K562 (cell line): ENCODE data around the gene FGF22. TPM values are rescaled to one million over a fixed set of nuclear protein-coding genes. Genes with fewer than 3 reads are reported as not detected.

Experiments used
- ATAC-seq: fragments of 200-7000 bp; cut with Tn5 transposase; 3 replicates; pipeline ENCODE4 v1.9.1; 2020; ENCODE audit warnings: moderate library complexity
- BruUV-seq: library from RNA; stranded (reverse); fragments of 400-500 nt; replicated peaks from 2 replicates; lab custom pipeline; 2021; lab: Mats Ljungman, UMichigan
- CTCF ChIA-PET: fragments of 300-600 bp; formaldehyde crosslinking; extraction: SDS; loops from one replicate; lab custom pipeline; 2021; ENCODE audit warnings: low intra/inter-chr PET ratio; lab: Yijun Ruan, JAX
- POLR2A ChIA-PET: fragments of 300-600, 350-650 bp; sonication (Branson Sonifier 250); formaldehyde crosslinking; extraction: SDS; loops from one replicate; lab custom pipeline; 2021; ENCODE audit warnings: antibody characterized with exemption, inconsistent platforms; lab: Yijun Ruan, JAX
- DNase-seq, 4 experiments: peaks; one replicate each; pipeline versions ENCODE4 v3.0.0 to v3.0.0-alpha.2; 2011 to 2018; ENCODE audit warnings: low spot score in 3 of 4, mixed read lengths in 3 of 4; ENCODE audit errors: extremely low read depth in 1 of 4
- FAIRE-seq: peaks from 2 replicates; lab custom pipeline; 2011; peaks lifted over from hg19 to GRCh38; lab: Jason Lieb, UNC
- H2AFZ ChIP-seq: 2 replicates; pipeline ENCODE4 v1.6.0; 2011; ENCODE audit warnings: low read depth, low read length, control low read depth, inconsistent platforms
- H3K27ac ChIP-seq: fragments of 200-600 bp; 3 replicates; pipeline ENCODE4 v1.8.0; 2011; ENCODE audit warnings: low read depth, mild to moderate bottlenecking, control low read depth, inconsistent platforms, low read length, moderate library complexity, mixed read lengths; ENCODE audit errors: extremely low read depth
- H3K27me3 ChIP-seq, 2 experiments: fragments of 300-600 bp in 1 of 2; 2 replicates in 1 of 2; 3 replicates in 1 of 2; pipeline versions ENCODE4 v1.6.0 to v1.8.0; 2011; ENCODE audit warnings: inconsistent platforms in 2 of 2, low read length in 2 of 2, mild to moderate bottlenecking in 1 of 2, mixed read lengths in 1 of 2, moderate library complexity in 1 of 2; ENCODE audit not compliant: control insufficient read depth in 2 of 2, insufficient read depth in 2 of 2
- H3K36me3 ChIP-seq: fragments of 300-600 bp; 3 replicates; pipeline ENCODE4 v1.8.0; 2011; ENCODE audit warnings: mild to moderate bottlenecking, low read length, inconsistent platforms; ENCODE audit not compliant: control insufficient read depth, insufficient read depth
- H3K4me1 ChIP-seq, 2 experiments: fragments of 200-600 bp in 1 of 2; replicated peaks in 1 of 2; 2 replicates in 1 of 2; 3 replicates in 1 of 2; pipeline versions ENCODE4 v1.5.1 to v1.8.0; 2011; ENCODE audit warnings: inconsistent platforms in 2 of 2, low read length in 2 of 2, mild to moderate bottlenecking in 1 of 2, mixed read lengths in 1 of 2, moderate library complexity in 1 of 2; ENCODE audit not compliant: control insufficient read depth in 2 of 2, insufficient read depth in 2 of 2
- H3K4me2 ChIP-seq: 2 replicates; pipeline ENCODE4 v1.6.1; 2011; ENCODE audit warnings: low read length, control low read depth, inconsistent platforms, mixed read lengths; ENCODE audit not compliant: insufficient read depth
- H3K4me3 ChIP-seq: fragments of 200-600 bp; sonication (generic), shearing (Covaris generic); 2 replicates; pipeline ENCODE4 v1.5.1; 2016; ENCODE audit warnings: control low read depth, inconsistent platforms
- H3K79me2 ChIP-seq: fragments of 200-600 bp; 3 replicates; pipeline ENCODE4 v1.8.0; 2011; ENCODE audit warnings: low read length, inconsistent platforms; ENCODE audit not compliant: control insufficient read depth, insufficient read depth
- H3K9ac ChIP-seq, 2 experiments: 2 replicates each; pipeline versions ENCODE4 v1.6.0 to v1.6.1; 2011; ENCODE audit warnings: low read depth in 2 of 2, low read length in 2 of 2, control low read depth in 1 of 2, inconsistent platforms in 1 of 2, mild to moderate bottlenecking in 1 of 2, mixed read lengths in 1 of 2; ENCODE audit not compliant: insufficient read depth in 1 of 2
- H3K9me1 ChIP-seq: one replicate; pipeline ENCODE4 v1.6.0; 2011; ENCODE audit warnings: inconsistent platforms, mild to moderate bottlenecking, low read length, moderate library complexity; ENCODE audit not compliant: control insufficient read depth, insufficient read depth
- H3K9me3 ChIP-seq: replicated peaks from 2 replicates; pipeline ENCODE4 v1.5.1; 2011; ENCODE audit warnings: low read depth, low read length, inconsistent platforms; ENCODE audit not compliant: control insufficient read depth, insufficient read depth
- H4K20me1 ChIP-seq: replicated peaks from 2 replicates; pipeline ENCODE4 v1.6.1; 2011; ENCODE audit warnings: low read length, inconsistent platforms, mixed read lengths; ENCODE audit not compliant: control insufficient read depth, insufficient read depth
- CCAR2 ChIP-seq: fragments of 200-400 bp; formaldehyde crosslinking; IDR thresholded peaks from 2 replicates; pipeline ENCODE4 v1.6.1; 2017; ENCODE audit warnings: mild to moderate bottlenecking, low read depth, low read length
- EHMT2 ChIP-seq: fragments of 450-650 bp; IDR thresholded peaks from 2 replicates; pipeline ENCODE4 v1.6.1; 2018; ENCODE audit warnings: antibody characterized with exemption
- FIP1L1 ChIP-seq: fragments of 200-400 bp; formaldehyde crosslinking; IDR thresholded peaks from 2 replicates; pipeline ENCODE4 v1.6.1; 2018; ENCODE audit warnings: mild to moderate bottlenecking, low read depth, low read length; ENCODE audit not compliant: poor library complexity, severe bottlenecking
- WGBS: fragments of 100-300 bp; shearing (Covaris generic); methylation state at CpG from one replicate; pipeline ENCODE4 v1.1.6; 2016; ENCODE audit warnings: low coverage, mixed read lengths; ENCODE audit not compliant: insufficient coverage; ENCODE audit errors: missing lambda C conversion rate; 5-methylcytosine and 5-hydroxymethylcytosine counted together
- in situ Hi-C: fragments of 300-500 bp; cut with MboI; formaldehyde crosslinking; loops from 4 replicates; pipeline ENCODE4 v1.15.0; 2018; ENCODE audit warnings: inconsistent platforms, mixed read lengths
- intact Hi-C: fragments of 100-400 bp; cut with micrococcal nuclease; formaldehyde crosslinking; loops from 2 replicates; pipeline ENCODE4 v1.14.2; 2022
- polyA plus RNA-seq, 8 experiments: library from polyadenylated mRNA; depleted of rRNA in 4 of 8; stranded (reverse) in 5 of 8; unstranded in 3 of 8; fragments of >200 nt; fragmentation: Nextera tagmentation in 2 of 8; fragmentation: Illumina TruSeq in 1 of 8; extraction: Ambion mirVana in 2 of 8; extraction: Trizol in 1 of 8; gene quantifications; 2 replicates each; pipeline versions ENCODE4 v1.2.1 to v1.2.3, GENCODE V29; 2011 to 2014; ENCODE audit warnings: inconsistent platforms in 1 of 8, missing spikeins in 1 of 8
- total RNA-seq, 7 experiments: library from RNA; depleted of rRNA in 6 of 7; stranded (reverse); fragments of >200 nt in 6 of 7; fragmentation: Illumina TruSeq in 2 of 7; extraction: Trizol in 2 of 7; gene quantifications; 2 replicates each; pipeline versions ENCODE4 v1.2.1 to v1.2.3, GENCODE V29; 2011 to 2021; ENCODE audit warnings: low replicate concordance in 1 of 7
- TF ChIP-seq, protein P1 (sequence below): sonication (generic); formaldehyde crosslinking; IDR thresholded peaks from 2 replicates; pipeline ENCODE4 v1.8.1; 2023; ENCODE audit warnings: mild to moderate bottlenecking, missing genetic modification reagents
- TF ChIP-seq, protein P2 (sequence below): fragments of 150-350 bp; IDR thresholded peaks from 2 replicates; pipeline ENCODE4 v1.6.1; 2014; ENCODE audit warnings: low read depth, mild to moderate bottlenecking, low read length, borderline replicate concordance
- TF ChIP-seq, protein P3 (sequence below): fragments of 200-800 bp; sonication (Bioruptor generic); IDR thresholded peaks from 2 replicates; pipeline ENCODE4 v1.6.1; 2017; ENCODE audit warnings: missing genetic modification characterization, missing compliant biosample characterization
- TF ChIP-seq, protein P4 (sequence below): fragments of 250-450 bp; sonication (Bioruptor Pico); IDR thresholded peaks from 2 replicates; pipeline ENCODE4 v1.9.0; 2021; ENCODE audit warnings: mild to moderate bottlenecking, inconsistent platforms

Gene FGF22
- total and polyA plus RNA-seq, 9 of the 15 experiments (the other 6 are each of a cell fraction or from before 2014, with no cell fraction given), result 0.14 to 2.2 (median 0.86) TPM; not detected in 4

DNA sequence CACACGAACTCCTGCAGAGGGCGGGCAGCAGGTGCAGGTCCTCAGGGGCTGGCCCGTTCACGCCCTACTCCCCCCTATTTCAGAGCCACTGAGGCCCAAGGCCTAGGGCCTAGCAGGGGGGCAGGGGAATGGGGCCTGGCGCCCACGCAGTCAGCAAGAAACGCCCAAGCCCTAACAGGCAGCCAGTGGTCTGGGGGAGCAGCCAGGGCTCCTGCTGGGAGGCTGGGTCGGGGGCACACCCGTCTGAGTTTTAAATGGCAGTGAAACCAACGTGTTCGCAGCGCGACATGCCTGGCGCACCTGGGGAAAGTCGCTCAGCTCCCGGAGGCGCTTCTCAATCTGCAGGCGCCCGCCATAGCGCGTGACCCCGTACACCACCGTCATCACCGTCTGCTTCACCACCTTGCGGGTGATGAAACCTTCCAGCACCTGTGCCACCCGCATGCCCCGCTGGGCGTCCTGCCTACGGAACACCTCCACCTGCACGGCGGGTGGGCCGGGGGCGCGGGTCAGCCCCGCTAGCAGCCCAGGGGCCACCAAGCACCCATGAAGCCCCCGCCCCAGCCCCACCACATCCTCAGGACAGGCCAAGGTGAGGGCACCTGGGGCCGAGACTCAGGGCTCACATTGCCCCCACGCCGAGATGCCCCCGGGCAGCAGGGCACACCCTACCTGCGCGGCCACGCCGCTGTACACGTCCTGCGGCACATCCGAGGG is 20.2 kb upstream of the FGF22 start:
- Histone ChIP-seq H3K9me3 (no peaks in the 10 kb centered on the region; the same call in 1 of the 2 replicates), H3K9ac (no peak overlapping the region), H3K4me1 (peaks cover 0 to 13% of the 10 kb centered on the region in 2 experiments; a peak in 1 of 5 replicates), H3K9me1 (no peaks in the 10 kb centered on the region), H3K79me2 (no peaks in the 10 kb centered on the region), H3K4me2 (no peak overlapping the region), H2AFZ (no peak overlapping the region), H3K27me3 (no peaks in the 10 kb centered on the region)
- in situ Hi-C loops, result no loop called here
- no peak for ATAC-seq
- TF ChIP-seq, protein P1, sequence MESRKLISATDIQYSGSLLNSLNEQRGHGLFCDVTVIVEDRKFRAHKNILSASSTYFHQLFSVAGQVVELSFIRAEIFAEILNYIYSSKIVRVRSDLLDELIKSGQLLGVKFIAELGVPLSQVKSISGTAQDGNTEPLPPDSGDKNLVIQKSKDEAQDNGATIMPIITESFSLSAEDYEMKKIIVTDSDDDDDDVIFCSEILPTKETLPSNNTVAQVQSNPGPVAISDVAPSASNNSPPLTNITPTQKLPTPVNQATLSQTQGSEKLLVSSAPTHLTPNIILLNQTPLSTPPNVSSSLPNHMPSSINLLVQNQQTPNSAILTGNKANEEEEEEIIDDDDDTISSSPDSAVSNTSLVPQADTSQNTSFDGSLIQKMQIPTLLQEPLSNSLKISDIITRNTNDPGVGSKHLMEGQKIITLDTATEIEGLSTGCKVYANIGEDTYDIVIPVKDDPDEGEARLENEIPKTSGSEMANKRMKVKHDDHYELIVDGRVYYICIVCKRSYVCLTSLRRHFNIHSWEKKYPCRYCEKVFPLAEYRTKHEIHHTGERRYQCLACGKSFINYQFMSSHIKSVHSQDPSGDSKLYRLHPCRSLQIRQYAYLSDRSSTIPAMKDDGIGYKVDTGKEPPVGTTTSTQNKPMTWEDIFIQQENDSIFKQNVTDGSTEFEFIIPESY, result peak; percentile 74
- TF ChIP-seq, protein P2, sequence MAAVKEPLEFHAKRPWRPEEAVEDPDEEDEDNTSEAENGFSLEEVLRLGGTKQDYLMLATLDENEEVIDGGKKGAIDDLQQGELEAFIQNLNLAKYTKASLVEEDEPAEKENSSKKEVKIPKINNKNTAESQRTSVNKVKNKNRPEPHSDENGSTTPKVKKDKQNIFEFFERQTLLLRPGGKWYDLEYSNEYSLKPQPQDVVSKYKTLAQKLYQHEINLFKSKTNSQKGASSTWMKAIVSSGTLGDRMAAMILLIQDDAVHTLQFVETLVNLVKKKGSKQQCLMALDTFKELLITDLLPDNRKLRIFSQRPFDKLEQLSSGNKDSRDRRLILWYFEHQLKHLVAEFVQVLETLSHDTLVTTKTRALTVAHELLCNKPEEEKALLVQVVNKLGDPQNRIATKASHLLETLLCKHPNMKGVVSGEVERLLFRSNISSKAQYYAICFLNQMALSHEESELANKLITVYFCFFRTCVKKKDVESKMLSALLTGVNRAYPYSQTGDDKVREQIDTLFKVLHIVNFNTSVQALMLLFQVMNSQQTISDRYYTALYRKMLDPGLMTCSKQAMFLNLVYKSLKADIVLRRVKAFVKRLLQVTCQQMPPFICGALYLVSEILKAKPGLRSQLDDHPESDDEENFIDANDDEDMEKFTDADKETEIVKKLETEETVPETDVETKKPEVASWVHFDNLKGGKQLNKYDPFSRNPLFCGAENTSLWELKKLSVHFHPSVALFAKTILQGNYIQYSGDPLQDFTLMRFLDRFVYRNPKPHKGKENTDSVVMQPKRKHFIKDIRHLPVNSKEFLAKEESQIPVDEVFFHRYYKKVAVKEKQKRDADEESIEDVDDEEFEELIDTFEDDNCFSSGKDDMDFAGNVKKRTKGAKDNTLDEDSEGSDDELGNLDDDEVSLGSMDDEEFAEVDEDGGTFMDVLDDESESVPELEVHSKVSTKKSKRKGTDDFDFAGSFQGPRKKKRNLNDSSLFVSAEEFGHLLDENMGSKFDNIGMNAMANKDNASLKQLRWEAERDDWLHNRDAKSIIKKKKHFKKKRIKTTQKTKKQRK, result no peak
- TF ChIP-seq, protein P3, sequence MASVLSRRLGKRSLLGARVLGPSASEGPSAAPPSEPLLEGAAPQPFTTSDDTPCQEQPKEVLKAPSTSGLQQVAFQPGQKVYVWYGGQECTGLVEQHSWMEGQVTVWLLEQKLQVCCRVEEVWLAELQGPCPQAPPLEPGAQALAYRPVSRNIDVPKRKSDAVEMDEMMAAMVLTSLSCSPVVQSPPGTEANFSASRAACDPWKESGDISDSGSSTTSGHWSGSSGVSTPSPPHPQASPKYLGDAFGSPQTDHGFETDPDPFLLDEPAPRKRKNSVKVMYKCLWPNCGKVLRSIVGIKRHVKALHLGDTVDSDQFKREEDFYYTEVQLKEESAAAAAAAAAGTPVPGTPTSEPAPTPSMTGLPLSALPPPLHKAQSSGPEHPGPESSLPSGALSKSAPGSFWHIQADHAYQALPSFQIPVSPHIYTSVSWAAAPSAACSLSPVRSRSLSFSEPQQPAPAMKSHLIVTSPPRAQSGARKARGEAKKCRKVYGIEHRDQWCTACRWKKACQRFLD (CRISPR knock-in tag), result no peak
- TF ChIP-seq, protein P4, sequence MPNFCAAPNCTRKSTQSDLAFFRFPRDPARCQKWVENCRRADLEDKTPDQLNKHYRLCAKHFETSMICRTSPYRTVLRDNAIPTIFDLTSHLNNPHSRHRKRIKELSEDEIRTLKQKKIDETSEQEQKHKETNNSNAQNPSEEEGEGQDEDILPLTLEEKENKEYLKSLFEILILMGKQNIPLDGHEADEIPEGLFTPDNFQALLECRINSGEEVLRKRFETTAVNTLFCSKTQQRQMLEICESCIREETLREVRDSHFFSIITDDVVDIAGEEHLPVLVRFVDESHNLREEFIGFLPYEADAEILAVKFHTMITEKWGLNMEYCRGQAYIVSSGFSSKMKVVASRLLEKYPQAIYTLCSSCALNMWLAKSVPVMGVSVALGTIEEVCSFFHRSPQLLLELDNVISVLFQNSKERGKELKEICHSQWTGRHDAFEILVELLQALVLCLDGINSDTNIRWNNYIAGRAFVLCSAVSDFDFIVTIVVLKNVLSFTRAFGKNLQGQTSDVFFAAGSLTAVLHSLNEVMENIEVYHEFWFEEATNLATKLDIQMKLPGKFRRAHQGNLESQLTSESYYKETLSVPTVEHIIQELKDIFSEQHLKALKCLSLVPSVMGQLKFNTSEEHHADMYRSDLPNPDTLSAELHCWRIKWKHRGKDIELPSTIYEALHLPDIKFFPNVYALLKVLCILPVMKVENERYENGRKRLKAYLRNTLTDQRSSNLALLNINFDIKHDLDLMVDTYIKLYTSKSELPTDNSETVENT (CRISPR knock-in tag), result no peak
- TF ChIP-seq FIP1L1 (no peak), EHMT2 (no peak), CCAR2 (no peak)
- TF ChIP-seq, all 486 proteins: peak for 1
- DNase-seq (no peak), FAIRE-seq (no peak)
- ChIA-PET POLR2A (no interaction called here), CTCF (no interaction called here)
- intact Hi-C loops, result no loop called here
- no TSS peak for BruUV-seq
- Histone ChIP-seq H3K27ac (no peak overlapping the region), H3K4me3 (no peak overlapping the region), H3K36me3 (peaks cover 79% of the 10 kb centered on the region; the same call in 2 of the 3 replicates), H4K20me1 (no peaks in the 10 kb centered on the region)
- WGBS, result 91% methylated on average over 21 of the region's 47 CpGs
